Stimulated activated CD4-positive, alpha-beta T cell treated with anti-CD3 and anti-CD28 coated beads, Interleukin-1b, Interleukin-23, amount 100 ng/mL, for 4 hours (primary cell): ENCODE results near the gene ZNF19.
"Not testable (repeated sequence)": the region's sequence is repeated elsewhere in the genome, so short reads cannot be mapped to it uniquely, and the experiment has no call there.

Experiments
- DNase-seq, 2 donors: peaks; one replicate each; pipeline ENCODE4 v3.0.0-alpha.2; 2020; ENCODE audit warnings: low read depth in 2 of 2

ZNF19 gene

DNA sequence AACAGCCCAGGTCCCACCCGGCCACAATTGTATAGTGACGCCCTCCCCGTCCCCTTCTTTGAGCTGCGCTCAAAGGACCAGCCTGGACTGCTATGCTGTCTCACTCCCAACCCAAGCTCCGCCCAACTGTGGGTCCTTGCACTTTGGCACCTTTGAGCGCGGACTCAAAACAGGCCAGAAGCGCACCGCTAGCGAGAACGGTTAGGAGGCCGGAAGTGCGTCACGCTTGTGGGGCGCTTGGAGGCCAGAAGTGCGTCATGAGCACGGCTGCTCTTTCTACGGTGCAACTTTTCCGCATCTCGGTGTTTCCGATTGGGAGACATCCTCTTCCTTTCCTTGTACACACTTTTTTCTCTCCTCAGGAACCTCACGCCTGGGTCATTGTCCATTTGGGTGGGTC, at the start of gene ZNF19:
Gene ZNF19 (minus strand): TSS at position 203 of the 400 bp plus-strand sequence. CDS start 7,210 bp downstream, outside the sequence.
- DNase-seq, result no peak

DNA sequence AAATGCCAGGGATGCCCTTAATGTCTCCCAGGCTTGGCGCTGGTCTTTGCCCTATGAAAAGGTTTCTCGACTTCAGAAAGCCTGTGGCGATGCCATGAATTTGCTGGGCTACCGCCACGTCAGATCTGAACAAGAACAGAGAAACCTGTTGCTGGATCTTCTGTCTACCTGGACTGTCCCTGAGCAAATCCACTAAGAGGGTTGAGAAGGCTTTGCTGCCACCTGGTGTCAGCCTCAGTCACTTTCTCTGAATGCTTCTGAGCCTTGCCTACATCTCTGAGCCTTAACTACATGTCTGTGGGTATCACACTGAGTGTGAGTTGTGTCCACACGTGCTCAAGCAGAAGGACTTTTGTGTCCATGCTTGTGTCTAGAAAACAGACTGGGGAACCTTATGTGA, 48.5 kb upstream of the ZNF19 start:
- peak in 1 of 2 donors; percentile 16 for DNase-seq

DNA sequence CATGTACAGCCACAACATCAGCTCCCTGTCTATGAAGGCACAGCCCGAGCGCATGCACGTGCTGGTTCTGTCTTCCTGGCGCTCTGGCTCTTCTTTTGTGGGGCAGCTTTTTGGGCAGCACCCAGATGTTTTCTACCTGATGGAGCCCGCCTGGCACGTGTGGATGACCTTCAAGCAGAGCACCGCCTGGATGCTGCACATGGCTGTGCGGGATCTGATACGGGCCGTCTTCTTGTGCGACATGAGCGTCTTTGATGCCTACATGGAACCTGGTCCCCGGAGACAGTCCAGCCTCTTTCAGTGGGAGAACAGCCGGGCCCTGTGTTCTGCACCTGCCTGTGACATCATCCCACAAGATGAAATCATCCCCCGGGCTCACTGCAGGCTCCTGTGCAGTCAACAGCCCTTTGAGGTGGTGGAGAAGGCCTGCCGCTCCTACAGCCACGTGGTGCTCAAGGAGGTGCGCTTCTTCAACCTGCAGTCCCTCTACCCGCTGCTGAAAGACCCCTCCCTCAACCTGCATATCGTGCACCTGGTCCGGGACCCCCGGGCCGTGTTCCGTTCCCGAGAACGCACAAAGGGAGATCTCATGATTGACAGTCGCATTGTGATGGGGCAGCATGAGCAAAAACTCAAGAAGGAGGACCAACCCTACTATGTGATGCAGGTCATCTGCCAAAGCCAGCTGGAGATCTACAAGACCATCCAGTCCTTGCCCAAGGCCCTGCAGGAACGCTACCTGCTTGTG, 47.8 kb upstream of the ZNF19 start:
- DNase-seq, result no peak

DNA sequence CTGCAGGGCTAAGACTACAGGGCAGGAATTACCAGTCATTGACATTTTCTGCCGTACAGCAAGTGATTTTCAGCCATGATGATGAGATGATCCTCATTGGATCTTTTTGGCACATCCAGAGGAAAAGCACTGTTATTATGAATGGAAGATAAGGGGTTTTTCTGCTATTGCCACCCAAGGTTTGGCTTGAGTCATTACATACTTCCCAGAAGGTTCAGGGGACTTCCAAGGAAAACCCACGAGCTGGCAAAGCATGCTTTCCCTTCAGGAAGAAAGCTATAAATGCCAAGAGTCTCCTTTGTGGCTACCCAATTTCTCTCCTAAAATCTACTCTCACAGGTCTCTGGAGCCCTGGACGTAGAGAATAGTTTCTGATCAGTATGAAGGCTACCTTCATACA, 43.2 kb upstream of the ZNF19 start:
- DNase-seq, result no peak

DNA sequence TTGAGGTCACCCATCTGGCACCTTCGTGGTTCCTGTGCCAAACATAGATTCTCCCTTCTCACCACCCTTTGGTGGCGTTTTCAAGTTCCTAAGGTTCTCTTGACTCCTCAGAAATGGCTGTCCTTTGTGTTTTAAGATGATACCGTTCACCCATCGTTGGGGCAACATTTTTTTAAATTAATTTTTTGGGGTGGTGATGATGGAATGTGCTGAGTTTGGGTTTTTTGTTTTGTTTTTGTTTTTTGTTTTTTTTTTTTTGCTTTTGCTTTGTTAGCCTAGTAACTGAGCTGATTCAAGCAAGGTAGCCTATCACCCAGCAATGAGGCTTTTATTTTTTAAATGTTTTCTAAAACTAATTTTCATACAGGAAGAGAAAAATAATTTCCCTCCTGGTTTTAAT, 39.7 kb upstream of the ZNF19 start:
- no peak for DNase-seq

DNA sequence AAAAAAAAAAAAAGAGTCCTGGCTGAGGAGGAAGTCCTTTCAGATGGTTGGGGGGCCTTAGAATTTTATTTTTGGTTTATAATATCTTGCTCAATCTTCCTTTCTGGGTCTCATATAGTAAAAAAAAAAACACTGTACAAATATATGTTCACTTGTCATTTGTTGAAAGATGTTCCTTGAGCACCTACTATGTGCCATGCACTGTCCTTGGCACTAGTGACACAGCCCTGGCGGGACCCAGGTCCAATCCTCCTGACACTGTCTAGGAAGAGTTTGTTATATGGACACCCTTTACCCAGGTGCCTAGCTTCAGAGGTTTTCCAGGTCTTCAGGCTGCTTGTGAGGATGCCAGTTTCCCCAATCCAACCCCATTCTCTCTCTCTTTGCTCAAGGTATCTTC, 39.1 kb upstream of the ZNF19 start:
- no peak for DNase-seq

DNA sequence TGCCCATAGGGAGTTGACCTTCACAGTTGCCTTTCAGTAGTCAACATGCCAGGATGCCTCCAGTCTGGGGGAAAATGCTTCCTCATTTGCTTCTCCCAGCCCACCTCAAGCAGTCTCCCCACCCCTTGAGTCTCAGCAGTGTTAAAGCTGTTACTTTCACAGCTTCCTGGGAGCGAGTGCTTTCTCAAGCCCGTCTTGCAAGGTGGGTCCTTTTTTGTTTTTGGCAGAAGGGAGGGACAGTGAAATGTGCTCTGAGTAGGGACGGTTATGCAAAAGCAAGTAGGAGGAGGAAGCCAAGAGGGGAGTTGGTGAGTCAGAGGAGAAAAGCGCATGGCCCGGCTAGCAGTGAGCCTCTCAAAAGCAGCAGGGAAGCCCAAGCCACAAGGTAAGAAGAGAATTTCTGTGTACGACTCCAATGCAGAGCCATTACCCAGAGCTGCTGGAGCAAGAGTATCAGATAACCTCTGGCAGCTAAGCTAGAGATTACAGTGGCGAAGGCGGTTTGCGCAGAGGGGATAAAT, 37.0 kb upstream of the ZNF19 start, which contains the start of gene CHST4:
Gene CHST4 (plus strand): TSS at position 316 of the 521 bp plus-strand sequence. CDS start 10,252 bp downstream, outside the sequence.
- DNase-seq, result no peak

DNA sequence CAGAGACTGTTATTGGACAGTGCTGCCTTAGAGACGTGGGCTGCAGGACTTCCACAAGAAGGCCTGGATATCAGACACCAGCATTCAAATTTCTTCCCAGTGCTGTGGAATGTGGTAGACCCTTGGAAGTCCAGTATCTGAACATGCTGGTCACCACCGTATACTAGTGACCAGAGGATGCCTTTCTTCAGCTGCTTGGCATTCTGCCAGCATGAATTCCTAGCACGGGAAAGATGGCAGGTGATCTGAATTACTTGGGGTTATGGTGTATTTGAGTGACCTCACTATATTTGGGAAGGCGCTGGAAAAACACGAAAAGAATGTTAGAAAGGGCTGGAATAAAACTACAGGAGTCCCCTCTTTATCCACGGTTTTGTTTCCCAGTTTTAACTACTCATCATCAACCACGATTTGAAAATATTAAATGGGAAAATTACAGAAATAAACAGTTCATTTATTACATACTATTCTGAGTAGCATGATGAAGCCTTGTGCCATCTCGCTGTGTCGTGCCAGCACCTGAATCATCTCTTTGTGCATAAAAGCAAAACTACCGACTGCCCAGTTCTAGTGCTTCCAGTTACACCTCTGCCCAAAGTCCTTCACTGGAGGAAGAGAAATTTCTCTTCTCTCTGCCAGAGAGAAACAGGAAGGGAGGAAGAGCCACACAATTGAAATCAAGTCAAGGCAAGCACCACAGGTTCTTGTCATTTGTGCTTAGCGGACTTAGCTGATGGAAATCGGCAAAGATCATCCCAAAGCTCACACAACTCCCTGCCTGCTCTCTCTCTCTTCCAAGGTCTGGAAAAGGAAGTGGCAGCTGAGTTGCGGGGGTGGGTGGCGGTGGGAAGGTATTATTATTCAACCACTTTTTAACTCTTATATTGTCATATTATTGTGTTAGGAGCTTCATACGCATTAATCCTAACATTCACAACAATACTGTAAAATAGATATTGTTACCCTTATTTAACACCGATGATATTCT, 35.7 kb upstream of the ZNF19 start:
- DNase-seq, result no peak

DNA sequence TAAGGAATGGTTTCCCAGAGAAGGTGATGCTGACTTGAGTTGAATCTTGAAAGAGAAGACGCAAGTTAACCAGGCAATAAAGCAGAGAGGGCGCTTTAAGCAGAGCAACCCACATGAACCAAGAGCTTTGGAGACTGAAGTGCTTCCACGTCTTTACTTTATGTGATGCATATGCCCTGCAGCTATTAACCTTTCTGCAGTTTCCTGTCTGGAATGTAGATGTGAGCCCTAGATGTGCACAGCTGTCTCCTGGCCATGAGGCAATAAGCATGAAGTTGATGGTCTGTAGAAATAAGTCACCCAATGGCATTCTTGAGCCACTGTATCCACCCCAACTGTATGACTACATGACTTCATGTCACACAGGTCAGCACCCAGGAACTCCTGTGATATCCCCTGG, 31.4 kb upstream of the ZNF19 start:
- DNase-seq, result no peak

DNA sequence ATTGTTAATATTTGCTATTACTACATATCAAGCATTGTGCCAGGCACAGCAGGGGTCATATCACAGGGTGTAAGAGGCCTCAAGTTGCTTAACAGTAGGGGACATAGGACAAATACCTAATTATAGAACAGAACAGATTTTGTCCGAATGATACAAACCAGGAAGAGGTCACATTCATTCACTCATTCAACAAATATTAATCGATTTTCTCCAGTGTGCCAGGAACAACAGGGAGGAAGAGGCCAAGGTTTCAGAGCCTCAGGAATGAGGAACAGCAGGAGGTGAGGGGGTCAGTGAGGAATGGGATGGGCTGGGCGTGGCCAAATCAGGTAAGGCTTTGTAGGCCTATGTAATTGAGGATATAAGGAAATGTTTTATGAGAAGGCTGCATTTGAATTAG, 25.9 kb upstream of the ZNF19 start:
- DNase-seq, result no peak

DNA sequence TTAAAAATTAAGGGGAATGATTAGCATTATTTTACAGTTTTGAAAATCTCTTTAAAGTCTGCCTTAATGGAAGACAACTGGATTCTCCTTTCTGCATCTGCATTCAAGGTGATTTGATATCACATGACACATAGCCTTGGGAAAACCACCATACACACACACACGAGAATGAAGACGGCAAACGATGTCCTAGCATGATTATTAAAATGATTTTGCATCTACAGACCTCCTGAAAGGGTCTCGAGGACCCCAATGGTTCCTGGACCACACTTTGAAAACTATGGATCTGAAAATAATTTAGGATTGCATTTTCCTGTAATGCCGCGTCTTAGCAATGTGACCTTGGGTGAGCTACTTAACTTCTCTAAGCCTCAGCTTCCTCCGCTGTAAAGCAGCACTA, 25.4 kb upstream of the ZNF19 start:
- DNase-seq, result no peak

DNA sequence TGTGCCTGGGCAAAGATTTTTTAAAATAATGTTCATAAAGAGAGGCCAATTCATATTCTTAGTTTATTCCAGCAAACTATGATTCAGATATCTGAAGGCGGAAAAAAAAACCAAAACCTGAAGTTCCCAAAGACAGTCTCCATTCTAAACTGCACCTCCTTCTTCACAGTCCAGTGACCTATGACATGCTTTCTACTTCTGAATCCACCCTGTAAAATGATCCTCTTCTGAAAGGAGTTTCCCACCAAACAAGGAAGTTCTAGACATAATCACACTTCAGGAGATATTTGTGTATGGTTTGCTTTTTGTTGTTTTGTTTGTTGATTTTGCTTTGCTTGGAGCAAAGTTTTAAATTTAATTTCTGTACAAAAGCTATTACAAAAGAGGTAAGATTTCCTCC, 24.2 kb upstream of the ZNF19 start:
- DNase-seq, result no peak

DNA sequence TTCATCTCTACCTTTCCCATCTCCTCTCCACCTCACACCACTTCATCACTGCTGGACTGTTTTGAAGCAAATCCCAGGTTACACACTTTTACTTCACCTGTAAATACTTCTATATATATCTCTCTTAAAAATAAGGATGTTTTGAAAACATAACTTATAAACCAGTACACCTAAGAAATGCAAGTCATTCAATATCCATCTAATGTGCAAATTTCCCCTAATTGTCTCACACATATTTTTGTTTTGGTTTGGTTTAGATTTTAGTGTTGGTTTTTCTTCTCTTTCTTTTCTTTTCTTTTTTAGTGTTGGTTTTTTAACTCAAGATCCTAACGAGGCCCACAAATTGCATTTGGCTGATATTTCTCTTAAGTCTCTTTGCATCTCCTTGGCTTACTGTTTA, 17.9 kb upstream of the ZNF19 start:
- no peak for DNase-seq

DNA sequence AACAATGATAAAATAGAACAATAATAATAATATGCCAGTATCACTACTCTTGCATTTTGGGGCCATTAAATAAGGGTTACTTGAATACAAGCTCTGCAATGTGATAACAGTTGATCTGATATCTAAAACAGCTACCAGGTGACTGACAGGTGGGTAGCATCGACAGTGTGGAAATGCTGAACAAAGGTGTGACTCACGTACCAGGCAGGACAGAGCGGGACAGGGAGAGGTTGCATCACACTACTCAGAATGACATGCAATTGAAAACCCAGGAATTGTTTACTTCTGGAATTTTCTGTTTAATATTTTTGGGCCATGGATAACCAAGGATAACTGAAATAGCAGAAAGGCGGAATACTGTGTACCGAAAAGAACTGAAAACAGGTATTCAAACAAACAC, 15.8 kb upstream of the ZNF19 start:
- no peak for DNase-seq

DNA sequence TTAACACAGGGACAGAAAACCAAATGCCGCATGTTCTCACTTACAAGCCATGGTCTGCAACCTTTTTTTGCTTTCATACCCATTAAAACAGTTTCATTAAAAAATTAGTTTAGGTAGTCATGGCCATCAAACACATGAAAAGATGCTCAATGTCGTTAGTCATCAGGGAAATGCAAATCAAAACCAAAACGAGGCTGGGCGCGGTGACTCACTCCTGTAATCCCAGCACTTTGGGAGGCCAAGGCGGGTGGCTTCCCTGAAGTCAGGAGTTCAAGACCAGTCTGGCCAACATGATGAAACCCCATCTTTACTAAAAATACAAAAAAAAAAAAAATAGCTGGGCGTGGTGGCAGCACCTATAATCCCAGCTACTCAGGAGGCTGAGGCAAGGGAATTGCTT, 14.9 kb upstream of the ZNF19 start:
- DNase-seq, result not testable (repeated sequence)

DNA sequence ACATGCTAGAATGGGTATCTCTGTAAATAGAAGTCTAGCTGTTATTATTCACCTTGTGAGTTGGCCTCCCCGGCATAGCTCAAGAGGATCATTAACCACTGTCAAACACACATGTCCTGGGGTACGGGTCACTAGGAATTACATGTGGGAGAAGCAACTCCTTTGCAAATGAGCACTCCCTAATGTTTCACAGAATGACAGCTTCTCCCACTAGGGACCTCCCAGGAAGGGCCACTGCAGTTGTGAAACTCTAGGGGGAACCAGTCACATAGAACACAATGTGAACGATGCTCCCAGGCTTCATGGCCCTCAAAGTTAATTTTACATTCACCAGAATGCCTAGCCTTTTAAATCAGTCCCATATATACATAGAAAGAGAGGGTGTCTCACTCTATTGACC, 12.4 kb upstream of the ZNF19 start:
- no peak for DNase-seq

DNA sequence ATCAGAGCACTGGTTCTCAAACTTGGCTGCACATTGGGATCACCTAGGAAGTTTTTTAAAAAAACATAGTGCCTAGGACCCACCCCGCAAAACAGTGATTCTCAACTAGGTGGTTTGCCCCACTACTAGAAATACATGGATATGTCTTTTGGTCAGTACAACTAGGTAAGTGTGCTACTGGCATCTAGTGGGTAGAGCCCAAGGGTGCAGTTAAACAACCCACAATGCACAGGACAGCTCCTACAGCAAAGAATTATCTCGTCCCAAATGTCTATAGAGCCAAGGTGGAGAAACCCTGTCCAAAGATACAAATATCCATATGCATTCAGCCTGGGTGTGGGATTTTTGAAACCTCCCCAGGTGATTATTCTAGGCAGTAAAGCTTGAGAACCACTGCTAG, 11.8 kb upstream of the ZNF19 start:
- no peak for DNase-seq

DNA sequence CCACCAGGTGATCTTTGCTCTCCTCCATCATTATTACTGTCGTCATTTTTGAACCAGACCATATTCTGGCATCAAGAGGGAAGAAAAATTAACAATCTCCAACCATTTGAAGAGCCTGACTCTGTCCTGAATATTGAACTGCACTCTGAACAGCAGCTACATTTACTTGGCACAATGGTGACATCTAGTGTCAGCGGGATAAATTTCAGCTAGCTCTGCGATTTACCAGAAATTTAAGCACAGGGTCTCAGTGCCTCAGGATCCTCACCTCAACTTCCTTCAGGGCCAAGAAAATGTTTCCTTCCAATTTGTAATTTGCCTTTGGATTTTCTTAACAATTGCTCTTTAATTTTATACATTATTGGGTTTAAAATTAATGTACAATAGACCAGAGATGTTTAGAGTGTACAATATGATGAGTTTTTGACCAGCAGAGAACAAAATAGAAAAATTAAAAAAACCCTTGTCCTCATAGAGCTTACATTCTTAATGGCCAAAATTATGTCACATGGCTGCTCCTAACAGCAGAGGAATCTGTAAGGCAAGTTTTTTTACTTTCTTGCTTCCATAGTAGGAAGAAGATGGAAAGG, 10.7 kb upstream of the ZNF19 start:
- peak in 1 of 2 donors; percentile 47 for DNase-seq

DNA sequence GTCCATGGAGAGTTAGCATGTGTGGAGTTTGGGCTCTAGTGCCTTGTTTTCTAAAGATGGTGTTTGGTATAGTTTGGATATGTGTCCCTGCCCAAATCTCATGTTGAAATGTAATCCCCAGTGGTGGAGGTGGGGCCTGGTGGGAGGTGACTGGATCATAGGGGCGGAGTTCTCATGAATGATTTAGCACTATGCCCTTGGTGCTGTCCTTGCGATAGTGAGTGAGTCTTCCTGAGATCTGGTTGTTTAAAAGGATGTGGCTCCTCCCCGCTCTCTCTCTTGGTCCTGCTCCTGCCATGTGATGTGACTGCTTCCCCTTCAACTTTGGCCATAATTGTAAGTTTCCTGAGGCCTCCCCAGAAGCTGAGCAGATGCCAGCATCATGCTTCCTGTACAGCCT, 8.9 kb upstream of the ZNF19 start:
- no peak for DNase-seq

DNA sequence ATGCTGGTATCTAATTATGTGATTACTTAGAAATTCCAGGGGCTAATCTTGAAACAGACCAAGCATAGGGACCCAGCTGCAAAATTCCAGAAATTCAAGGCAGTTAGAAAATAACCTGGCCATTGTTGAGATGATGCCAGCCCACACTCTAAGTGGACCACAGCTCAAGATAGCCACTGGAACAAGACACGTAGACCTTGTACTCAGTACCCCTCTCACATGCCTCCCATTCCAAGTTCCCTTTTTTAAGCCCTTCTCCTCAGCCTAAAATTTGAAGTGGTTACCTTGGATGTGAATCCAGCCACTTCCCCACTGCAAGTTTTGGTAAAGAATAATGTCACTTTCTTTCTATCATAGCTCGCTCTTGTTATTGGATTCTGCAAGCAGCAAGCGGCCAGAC, 4.1 kb upstream of the ZNF19 start:
- no peak for DNase-seq

DNA sequence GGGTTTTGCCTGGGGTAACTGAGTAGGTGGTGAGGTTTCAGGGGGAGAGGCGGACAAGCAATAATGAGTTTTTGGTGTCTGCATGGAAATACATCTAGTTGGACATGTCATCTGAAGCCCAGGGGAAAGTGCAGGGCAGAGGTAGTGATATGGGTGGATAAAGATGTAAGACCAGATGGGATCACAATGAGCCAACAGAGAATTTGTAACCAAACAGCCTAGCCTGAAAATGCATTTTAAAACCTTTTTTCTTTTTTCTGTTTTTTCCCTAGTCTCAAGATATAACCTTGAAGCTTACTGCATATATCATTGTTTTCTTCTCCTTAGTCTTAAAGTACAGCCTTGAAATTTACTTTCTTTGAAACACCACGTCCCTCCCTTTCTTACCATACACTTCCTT, 3.7 kb upstream of the ZNF19 start:
- DNase-seq, result no peak

DNA sequence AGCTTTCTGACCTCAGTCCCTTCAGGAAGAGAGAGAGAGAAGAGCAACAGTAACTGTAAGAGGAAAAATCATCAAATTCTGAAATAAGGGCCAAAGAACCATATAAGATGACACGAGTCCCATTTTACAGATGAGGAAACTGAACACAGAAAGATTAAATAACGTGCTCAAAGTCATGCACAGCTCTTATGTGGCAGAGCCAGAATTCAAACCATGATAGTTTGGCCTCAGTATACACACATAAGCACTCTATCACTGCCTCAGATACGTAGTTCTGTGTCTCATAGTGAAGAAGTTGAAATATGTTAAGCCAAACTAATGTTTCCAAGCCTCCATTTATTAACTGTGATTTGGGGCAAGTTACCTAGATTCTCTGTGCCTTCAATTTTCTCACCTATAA, 1.9 kb upstream of the ZNF19 start:
- no peak for DNase-seq
